ENCODE data around the gene SULT1A1. TPM values are rescaled to one million over a fixed set of nuclear protein-coding genes. Genes with fewer than 3 reads are reported as not detected.
"Not testable (repeated sequence)": the region's sequence is repeated elsewhere in the genome, so short reads cannot be mapped to it uniquely, and the experiment has no call there.

SULT1A1 gene
- total RNA-seq (ENCODE audit: low replicate concordance): 15.9 and 22.2 TPM in 2 replicates
- long read RNA-seq, full-length matches to known transcripts: 51 of 55 reads
- long read RNA-seq, partial matches to known transcripts: 2 of 55 reads
- long read RNA-seq, other reads (novel, unspliced or antisense): 2 of 55 reads

GRCh38 chr16:28609631-28610594 lies at the start of gene SULT1A1:
SULT1A1 (minus strand) TSS chr16:28610044; CDS start chr16:28608855, 1,189 bp downstream.
- peak within 1 kb of the TSS; percentile 67 for H3K4me3 Mint-ChIP-seq
- H3K36me3 Mint-ChIP-seq: no peaks in the 10 kb centered on the region
- TF ChIP-seq CTCF (conservative IDR thresholded peaks at IDR 0.05): no peak
- DNase-seq (ENCODE audit: extremely low spot score, unreplicated experiment): no peak
- H3K9me3 Mint-ChIP-seq: no peaks in the 10 kb centered on the region
- H3K27me3 Mint-ChIP-seq: peaks cover 3% of the 10 kb centered on the region
- peaks cover 11% of the 10 kb centered on the region for H3K4me1 Mint-ChIP-seq (ENCODE audit: unreplicated experiment)
- peak within 1 kb of the TSS; percentile 48 for H3K27ac Mint-ChIP-seq

GRCh38 chr16:28639959-28640358 lies 30.1 kb upstream of the SULT1A1 start:
- not testable (repeated sequence) for H3K36me3 Mint-ChIP-seq; H3K27me3 Mint-ChIP-seq; H3K9me3 Mint-ChIP-seq; H3K4me3 Mint-ChIP-seq; H3K27ac Mint-ChIP-seq; H3K4me1 Mint-ChIP-seq (ENCODE audit: unreplicated experiment); DNase-seq (ENCODE audit: extremely low spot score, unreplicated experiment)

- not testable (repeated sequence) for H3K4me1 Mint-ChIP-seq (ENCODE audit: unreplicated experiment); H3K9me3 Mint-ChIP-seq; DNase-seq (ENCODE audit: extremely low spot score, unreplicated experiment); H3K27ac Mint-ChIP-seq; H3K4me3 Mint-ChIP-seq; H3K36me3 Mint-ChIP-seq; H3K27me3 Mint-ChIP-seq
These were observed 28.5 kb upstream of the SULT1A1 start for GRCh38 chr16:28638359-28638758.

GRCh38 chr16:28637765-28638164 lies 27.9 kb upstream of the SULT1A1 start, which contains the start of gene NPIPB8:
NPIPB8 (plus strand) TSS chr16:28638065; CDS start chr16:28638361, 296 bp downstream.
- not testable (repeated sequence) for H3K27ac Mint-ChIP-seq; H3K27me3 Mint-ChIP-seq; H3K9me3 Mint-ChIP-seq; H3K4me3 Mint-ChIP-seq; H3K4me1 Mint-ChIP-seq (ENCODE audit: unreplicated experiment); DNase-seq (ENCODE audit: extremely low spot score, unreplicated experiment); H3K36me3 Mint-ChIP-seq

GRCh38 chr16:28636093-28636823 lies 26.4 kb upstream of the SULT1A1 start:
- DNase-seq (ENCODE audit: extremely low spot score, unreplicated experiment); H3K27ac Mint-ChIP-seq; H3K4me3 Mint-ChIP-seq; H3K36me3 Mint-ChIP-seq; H3K27me3 Mint-ChIP-seq; H3K4me1 Mint-ChIP-seq (ENCODE audit: unreplicated experiment); H3K9me3 Mint-ChIP-seq: not testable (repeated sequence)

GRCh38 chr16:28630905-28631304 lies 21.1 kb upstream of the SULT1A1 start:
- H3K36me3 Mint-ChIP-seq; H3K9me3 Mint-ChIP-seq; H3K27ac Mint-ChIP-seq; H3K4me1 Mint-ChIP-seq (ENCODE audit: unreplicated experiment); DNase-seq (ENCODE audit: extremely low spot score, unreplicated experiment); H3K4me3 Mint-ChIP-seq; H3K27me3 Mint-ChIP-seq: not testable (repeated sequence)

- TF ChIP-seq CTCF (conservative IDR thresholded peaks at IDR 0.05): no peak
- H3K4me1 Mint-ChIP-seq (ENCODE audit: unreplicated experiment): peaks cover 7% of the 10 kb centered on the region
- no peaks in the 10 kb centered on the region for H3K27me3 Mint-ChIP-seq
- DNase-seq (ENCODE audit: extremely low spot score, unreplicated experiment): no peak
- H3K4me3 Mint-ChIP-seq: no peak overlapping the region
- H3K36me3 Mint-ChIP-seq: no peaks in the 10 kb centered on the region
- no peak overlapping the region for H3K27ac Mint-ChIP-seq
- no peaks in the 10 kb centered on the region for H3K9me3 Mint-ChIP-seq
These were observed 13.4 kb upstream of the SULT1A1 start for GRCh38 chr16:28623172-28623711.

GRCh38 chr16:28622532-28623171 lies 12.8 kb upstream of the SULT1A1 start:
- H3K27me3 Mint-ChIP-seq; H3K4me1 Mint-ChIP-seq (ENCODE audit: unreplicated experiment); H3K27ac Mint-ChIP-seq; H3K36me3 Mint-ChIP-seq; H3K4me3 Mint-ChIP-seq; H3K9me3 Mint-ChIP-seq; DNase-seq (ENCODE audit: extremely low spot score, unreplicated experiment): not testable (repeated sequence)
